Stimulated activated CD4-positive, alpha-beta T cell treated with anti-CD3 and anti-CD28 coated beads, TNF-alpha, amount 100 ng/mL, for 48 hours (primary cell): ENCODE measurements around the gene THRB.

ENCODE experiments used
- DNase-seq, 3 donors: peaks; one replicate each; pipeline ENCODE4 v3.0.0-alpha.2; 2020; ENCODE audit warnings: low read depth in 3 of 3

The THRB gene

DNA sequence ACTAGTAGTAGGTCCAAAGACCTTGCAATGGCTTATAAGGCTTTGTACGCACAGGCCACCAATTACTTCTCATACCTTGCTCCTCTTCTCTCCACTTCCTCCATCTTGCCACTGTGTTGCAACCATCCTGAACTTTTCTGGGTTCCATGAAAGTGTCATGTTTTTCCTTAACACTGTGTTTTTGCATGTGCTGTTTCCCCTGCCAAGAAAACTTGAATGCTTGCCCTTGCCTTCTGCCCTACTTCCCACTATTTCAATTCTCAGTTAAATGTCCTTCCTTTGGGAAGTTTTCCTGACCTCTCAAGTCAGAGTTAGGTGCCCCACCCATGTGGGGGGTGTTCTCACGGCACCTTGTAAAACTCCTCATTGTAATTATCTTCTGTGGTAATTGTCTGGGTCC, 182.8 kb downstream of the THRB start:
- no peak for DNase-seq

DNA sequence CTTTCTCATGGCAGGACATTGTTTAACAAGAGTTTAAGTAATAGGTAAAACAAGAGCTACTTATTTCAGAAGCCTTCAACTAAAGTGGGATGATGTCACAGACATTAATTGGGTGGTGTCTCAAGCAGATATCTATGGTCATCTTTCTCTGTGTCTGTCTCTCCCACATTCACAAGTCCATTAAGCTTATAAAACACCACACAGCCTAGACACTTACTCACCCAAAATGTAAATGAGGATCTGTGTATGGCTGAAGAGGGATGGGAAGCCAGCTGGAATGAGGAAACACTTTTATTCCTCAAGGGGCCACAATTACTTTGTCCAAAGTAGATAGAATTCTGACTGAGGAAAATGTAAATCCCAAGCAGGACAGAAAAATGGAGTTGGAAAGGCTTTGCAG, 183.8 kb downstream of the THRB start:
- DNase-seq = no peak

DNA sequence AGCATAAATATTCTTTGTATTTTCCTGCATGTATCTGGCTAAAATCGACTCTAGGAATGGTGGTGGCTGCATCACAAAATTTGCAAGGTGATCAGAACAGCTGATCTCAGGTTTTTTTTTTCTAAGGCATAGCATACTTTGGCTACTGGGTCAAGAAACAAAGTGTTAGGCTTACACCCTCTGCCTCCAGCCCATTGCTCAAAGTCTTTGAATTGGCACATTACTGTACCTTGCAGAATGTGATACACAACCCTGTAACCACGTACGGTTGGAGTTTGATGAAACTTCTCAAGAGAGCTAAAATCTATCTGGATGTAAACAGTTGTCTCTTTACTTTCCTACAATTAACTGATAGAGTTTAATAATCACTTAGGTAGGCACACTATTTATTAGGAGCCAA, 188.1 kb downstream of the THRB start:
- no peak for DNase-seq

DNA sequence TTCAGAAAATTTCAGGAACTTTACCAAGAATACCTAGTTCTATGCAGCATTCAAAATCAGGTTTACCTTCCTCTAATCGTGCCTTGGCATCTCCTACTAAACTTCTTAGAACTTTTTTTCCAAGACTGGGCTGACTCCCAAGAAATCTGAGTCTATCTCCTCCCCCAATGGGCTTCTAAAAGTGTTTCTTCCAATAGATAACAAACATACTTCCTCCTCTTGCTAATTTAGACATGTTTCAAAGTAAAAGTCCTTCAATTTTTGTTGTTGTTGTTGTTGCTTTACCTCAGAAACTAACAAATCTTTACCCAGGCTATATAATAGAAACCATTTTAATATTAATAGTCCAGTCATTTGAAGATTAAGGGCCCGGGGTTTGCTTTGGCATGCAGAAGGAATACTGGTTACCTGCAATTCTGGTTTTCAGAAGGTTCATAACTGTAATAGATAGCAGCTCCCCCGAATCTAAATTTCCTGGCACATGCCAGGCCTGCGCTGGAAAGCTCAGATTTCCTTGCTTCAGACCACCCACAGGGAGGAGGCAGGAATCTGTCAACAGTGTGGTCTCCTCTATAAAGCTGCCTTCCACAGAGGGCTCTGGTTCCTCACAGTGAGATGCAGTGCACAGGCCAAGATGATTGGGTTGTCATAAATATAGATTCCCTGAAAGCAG, 188.7 kb downstream of the THRB start:
- no peak for DNase-seq

DNA sequence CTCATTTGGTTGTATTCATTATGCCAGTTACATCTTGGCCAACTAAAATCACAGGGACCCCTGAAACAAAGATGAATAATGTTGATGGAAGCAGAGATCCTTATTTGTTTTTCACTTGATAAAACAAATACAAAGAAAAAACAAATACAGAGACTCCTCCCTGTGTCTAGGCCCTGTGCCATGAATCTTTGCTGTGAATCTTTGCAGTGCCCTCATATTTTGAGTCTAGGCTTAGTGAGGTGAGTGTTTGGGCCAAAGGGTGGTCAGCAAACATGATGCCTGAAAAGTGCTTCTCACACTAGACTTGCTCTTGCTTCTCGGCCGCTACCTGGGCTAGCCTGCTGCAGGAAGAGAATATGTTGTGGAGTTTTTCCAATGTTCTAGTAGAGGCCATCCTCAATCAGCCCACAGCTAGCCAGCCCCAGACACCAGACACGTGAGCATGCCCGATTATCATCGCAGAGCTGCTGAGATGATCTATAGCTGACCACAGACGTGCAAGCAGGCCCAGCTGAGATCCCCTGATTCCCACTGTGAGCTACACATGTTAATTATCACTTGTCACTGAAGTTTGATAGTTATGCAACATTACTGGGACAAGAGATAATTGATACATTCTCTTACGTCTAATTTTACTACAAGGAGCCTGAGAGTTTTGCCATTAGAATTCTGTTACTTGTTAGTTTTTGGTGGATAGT, 191.4 kb downstream of the THRB start:
- no peak for DNase-seq

DNA sequence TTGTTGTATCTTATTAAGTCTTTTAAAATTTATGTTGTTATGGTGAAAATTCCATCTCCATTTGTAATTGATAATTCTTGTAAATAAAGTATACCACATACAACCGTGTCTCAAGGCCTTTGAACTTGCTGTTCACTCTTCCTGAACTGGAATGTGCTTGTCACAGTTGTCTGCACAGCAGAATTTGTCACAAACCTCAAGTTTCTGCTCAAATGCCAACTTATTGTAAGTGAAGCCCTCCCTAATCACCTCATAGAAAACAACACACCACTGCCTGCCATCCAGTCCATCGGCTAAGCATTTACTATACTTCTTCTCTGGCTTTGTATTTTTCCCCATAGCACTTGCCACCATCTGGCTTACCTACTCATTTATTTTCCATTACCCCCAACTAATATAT, 192.3 kb downstream of the THRB start:
- DNase-seq = no peak

DNA sequence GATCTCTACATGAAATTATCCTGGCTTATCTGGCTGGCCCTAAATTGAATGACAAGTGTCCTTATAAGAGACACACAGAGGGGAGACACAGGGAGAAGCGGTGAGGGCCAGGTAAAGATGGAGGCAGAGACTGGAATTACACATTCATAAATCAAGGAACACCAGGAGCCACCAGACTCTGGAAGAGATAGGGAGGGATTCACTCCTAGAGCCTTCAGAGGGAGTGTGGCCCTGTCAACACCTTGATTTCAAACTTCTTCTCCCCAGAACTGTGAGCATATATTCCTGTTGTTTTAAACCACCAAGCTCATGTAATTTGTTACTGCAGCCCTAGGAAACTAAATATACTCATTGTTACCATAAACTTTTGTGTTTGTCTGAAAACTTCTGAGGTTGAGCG, 193.7 kb downstream of the THRB start:
- no peak for DNase-seq

DNA sequence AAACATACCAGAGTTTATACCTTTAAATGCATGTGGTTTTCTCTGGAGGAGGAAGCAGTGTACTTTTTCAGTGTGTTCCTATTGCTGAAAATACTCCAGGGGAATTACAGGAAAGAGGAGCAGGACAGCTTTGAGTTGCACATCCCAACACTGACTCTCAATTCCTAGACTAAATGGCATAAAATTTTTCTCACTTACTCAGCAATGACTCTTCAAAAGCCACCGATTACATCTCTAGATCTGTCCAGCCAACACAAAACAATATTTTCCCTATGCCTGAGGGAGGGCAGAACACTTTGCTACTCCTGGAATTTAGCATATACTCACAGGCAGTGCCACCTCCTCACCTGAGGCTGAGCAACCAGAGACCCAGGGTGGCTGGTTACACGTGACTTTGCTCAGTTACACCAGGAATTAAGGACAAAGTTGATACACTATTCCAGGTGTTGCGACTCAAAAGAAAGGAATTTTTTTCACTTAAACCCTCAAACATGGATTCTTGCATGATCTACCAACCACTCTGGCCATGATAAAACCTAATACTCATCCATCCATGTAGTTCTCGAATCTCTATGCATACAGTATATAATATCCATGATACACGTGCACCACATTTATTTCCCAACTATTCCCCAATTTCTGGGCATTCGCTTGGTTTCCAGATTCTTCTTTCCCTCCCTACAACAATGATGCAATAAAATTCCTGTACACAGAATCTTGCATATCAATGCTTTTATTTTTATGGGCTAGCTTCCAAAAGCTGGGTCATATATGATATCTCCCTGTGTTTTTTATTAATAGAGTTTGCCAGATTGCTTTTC, 194.6 kb downstream of the THRB start:
- DNase-seq = no peak

DNA sequence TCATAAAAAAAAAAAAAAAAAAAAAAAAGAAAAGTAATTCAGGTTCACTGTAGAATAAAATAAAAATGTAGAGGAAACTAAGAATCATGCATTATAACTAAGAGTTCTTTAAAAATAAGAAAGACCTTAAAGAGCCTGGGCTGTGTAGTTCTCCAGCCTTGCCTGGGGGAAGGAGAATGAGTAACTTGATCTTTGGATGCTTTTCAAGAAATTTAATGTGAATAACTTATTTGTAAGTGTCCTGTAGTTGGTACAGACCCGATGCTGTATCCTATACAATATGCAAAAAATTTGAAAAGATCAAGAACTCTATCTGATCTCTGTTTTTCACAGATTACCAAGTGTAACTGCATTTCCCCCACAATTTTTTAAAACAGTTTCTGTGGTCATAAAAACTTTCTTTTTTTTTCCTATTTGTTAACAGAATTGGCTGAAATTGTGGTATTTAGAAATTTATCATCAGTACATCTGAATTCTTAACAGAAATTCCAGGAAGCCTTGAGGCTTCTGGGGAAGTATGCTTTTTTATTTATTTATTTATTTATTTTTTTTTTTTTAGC, 195.3 kb downstream of the THRB start:
- no peak for DNase-seq

DNA sequence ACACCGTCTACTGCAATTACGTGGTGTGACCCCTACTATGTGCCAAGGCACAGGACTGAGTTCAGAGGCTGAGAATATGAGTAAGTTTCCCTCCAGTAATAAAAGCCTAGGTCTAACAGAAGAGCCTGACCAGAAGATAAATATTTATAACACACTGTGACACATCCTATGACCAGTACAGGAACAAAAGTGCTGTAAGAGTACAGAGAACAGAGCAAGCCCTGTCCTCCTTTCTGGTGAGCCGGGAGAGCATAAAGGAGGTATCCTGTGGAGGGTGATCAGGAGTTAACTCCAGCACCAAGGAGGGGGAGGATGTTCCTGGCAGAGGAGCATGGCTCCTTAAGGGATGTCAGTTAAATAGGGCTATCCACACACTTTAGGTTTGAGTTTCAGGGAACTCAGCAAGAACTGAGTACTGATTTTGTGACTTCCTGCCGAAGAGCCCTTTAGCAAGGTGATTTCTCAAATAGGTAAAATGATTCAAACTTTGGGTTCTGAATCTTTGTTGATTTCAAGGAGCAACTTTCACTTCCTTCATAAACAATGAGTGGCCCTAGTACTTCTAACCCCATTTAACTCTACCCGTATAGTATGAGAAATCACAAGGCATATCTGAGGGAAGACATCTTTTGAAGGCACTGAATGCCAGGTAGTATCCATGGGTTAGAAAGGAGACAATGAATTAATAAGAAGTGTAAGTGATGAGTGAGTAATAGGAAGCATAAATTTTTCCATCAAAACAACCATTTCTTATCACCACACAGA, 198.0 kb downstream of the THRB start:
- DNase-seq = no peak

DNA sequence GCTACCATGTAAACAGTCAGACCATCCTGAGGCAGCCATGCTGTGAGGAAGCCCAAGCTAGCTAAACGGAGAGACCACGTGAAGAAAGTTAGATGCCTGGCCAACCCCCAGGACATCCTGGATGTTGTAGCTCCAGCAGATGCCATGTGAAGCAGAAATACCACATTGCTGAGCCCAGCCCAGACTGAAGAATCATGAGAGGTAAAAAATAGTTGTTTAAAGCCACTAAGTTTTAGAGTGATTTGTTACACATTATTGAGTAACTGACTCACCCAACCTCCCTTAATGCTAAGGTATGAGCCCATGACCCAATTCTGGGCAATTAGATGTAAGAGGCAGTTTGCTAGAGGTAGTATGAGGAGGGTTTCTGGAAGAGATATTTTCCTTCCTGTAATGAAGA, 200.5 kb downstream of the THRB start:
- DNase-seq = no peak

DNA sequence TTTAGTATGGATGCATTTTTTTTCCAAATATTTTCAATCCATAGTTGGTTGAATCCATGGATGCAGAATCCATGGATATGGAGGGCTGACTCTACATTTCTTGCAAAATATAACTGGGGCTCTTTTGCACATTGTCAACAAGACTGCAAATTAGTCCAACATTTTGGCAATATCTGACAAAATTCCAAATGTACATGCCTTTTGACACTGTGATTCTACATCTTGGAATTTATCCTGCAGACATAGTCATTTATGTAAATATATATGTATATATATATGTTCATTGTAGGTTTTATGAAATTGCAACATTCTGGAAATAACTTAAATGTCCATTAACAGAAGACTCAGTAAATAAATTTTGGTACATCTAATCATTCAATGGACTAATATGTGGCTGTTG, 203.0 kb downstream of the THRB start:
- DNase-seq = no peak

DNA sequence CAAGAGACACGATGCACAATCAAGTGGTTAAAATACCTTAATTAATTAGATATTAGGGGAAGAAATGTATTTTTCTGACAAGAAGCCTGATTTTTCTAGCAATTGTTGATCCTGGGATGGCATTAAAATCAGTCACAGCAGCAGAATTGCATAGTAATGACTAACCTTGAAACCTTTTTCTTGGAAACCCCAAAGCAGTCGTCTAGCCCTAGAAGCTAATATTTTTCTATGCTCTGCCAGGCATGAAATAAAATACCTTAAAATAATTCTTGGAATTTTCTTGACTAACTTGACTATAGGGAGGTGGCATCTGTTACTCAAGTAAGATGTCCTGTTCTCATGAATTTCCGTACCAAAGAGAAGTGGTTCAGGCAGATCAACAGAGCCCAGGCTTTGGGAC, 204.1 kb downstream of the THRB start:
- DNase-seq = no peak

DNA sequence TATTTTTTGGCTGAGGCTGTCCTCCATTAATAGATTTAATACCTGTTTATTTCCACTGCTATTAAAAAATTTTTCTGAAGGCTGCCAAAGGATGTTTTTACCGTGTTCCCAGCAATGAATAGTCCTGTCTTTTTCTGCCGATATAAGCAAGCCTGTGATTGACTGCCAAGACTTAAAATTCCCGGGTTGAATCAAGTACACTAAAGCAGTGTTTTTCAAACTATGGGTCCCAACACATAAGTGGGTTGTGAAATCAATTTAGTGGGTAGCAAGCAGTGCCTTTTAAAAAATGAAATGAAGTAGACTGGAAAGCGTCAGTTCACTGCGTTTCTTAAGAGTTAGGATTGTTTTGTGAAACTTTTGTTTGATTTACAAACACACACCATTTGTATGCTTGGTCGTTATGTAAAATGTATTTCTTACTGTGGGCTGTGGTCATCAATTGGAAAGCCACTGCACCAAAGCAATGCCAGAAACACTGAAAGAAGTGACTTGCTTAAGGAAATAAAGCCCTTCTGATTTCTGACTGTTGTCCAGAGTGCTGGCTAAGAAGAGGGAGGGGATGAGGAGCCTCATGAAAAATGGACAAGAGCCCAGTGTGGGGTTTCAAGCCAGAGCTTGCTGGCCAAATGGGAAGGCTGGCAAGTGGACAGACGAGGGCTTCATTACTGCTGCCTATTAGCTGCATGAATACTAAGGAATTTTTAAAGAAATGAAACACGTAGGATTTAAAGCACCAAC, 206.0 kb downstream of the THRB start:
- no peak for DNase-seq

DNA sequence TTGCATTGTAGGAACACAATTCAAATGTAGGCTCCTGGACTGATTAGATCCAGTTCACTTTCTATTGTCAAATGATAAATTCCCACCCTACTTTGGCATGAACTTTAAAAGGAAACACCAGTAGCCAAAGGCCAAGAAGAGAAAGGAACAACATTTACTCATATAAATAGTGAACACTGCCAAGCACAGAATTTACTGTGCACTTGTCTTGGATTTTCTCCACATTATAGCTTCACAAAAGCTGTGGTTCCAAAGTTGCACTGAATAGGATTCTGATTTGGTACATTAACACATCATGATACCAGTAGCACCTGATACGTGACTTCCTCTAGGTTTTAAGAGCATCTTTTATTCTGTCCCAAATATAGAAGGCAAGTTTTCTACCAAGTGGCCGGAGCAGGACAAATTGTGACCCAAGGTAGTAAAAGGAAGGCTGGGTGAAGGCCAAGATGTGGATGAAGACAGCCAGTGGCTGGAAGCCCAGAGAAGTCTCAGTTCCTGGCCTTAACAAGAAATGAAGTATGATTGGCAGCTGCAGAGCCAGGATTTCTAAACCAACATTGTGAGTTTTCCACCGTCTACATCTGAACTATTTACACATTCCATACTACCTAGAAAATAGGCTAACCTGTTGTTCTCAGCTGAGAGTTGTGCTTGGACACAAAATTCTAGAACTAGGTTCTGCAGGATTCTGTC, 206.7 kb downstream of the THRB start:
- DNase-seq = no peak

DNA sequence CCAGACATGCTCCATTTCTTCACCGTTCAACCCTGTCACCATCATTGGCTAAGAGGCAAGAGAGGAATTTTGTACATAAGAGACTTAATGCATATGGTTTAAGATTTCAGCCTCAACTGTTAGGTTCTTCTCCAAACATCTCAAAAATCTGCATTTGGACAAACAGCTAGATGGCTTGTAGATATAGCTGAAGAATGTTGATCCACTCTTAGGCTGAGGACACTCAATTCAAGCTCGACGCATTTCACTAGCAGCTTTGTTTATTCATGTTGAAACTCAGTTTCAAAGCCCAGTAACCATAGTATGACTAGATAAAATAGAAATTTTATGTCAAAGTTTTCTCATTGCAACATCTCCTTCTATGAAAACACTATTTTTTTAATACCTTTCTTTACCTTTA, 208.2 kb downstream of the THRB start:
- DNase-seq = no peak

DNA sequence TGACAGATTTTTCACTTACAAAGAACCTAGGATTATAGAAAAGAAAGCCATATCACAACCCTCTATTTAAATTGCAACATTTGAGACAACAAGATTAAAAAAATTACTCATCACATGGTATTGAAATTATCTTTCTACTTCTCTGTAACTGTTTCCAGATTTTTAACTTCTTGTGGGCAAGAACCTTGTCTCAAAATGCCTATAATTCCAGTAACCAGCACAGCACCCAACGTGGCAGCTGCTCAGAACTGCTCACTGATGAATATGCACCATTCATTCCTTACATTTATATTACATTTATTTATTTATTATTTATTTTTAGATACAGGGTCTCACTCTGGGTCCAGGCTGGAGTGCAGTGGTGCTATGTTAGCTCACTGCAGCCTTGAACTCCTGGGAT, 216.1 kb downstream of the THRB start:
- DNase-seq = no peak

DNA sequence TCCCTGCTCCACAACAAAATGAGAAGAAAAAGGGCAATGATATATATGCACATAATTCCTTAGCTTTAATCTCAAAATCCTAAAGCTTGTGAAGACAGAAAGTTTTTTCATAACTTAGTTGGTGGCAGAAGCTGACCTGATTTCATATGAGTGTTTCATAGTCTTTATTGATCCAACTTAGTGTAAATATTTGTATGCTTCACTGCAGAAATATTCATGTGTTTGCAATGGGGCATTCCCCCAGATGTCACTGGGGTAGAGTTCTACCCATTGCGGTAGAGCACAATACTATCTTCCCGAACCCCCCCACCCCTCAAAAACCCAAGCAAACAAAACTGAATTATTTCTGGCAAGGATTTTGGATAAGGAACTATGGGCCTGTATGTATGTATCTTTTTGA, 221.2 kb downstream of the THRB start:
- DNase-seq = no peak

DNA sequence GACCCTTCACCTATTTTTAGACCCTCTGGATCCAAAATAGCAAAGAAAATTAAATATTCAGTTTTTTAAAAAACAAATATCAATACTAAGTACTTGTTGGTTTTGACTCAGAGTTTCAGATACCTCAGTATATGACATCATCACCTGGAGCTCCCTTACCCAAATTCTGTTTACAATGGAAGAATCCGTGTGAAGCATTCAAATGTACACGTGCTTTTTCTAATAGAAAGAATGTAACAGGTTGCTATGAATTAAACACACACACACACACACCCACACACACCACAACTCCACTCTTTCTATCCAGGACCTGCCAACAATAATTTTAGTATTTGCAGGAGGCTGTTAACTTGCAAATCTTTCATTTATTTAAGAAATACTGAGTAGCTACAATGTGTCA, 221.8 kb downstream of the THRB start:
- no peak for DNase-seq

DNA sequence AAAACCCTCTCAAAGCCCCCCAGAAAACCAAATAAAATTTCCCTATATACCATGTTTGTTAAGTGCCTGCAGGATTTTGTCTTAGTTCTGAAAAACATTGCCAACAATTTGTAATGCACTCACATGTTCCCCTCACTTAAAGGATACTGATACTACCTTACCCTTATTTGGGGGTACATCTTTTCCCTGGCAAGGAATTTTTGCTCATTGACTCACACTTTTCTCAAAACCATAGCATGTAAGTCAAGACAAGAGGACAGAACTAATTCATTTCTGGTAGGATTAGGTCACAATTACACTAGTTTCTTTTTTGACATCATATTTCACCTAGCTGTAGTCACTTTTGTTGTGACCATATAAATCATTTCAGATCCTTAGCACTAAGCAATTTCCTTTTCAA, 222.2 kb downstream of the THRB start:
- DNase-seq = no peak

DNA sequence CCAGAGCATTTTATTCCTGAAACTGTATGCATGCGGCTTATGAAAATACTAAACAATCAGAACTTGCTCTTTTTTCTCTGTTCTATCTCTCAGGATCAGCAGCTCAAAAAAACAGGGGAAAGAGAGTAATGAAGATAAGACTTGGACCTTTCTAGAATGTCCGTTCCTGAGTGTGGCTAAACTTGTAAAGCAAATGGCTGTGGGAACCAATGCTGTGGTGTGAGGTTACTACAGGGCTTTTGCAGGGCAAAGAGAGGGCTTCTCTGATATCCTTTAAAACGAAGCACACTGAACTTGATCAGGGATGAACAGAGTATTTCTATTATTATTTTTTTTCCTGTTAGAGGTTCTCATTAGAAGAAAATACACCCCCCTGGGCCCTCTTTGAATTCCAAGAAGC, 223.4 kb downstream of the THRB start:
- no peak for DNase-seq
